Gastrocnemius medialis (tissue), 4 donors: ENCODE results near the gene PLPP1.

ENCODE experiments used
- POLR2A ChIP-seq, 2 donors: fragments of 450-650 bp; IDR thresholded peaks; one replicate each; pipeline ENCODE4 v1.6.1; 2017; ENCODE audit warnings: antibody characterized with exemption in 2 of 2, mild to moderate bottlenecking in 2 of 2, moderate library complexity in 2 of 2
- TF ChIP-seq, protein P1 (sequence below), 5 experiments: fragments of 450-650 bp in 3 of 5; fragments of 200-600 bp in 2 of 5; sonication (generic) in 2 of 5; IDR thresholded peaks in 4 of 5; conservative IDR thresholded peaks in 1 of 5; 1 replicate in 4 of 5; 2 replicates in 1 of 5; pipeline ENCODE4 v1.5.1; 2016 to 2019; ENCODE audit warnings: antibody characterized with exemption in 5 of 5, mild to moderate bottlenecking in 3 of 5, moderate library complexity in 3 of 5

GRCh38 chr5:55440188-55440646 is 94.5 kb downstream of the PLPP1 start:
- TF ChIP-seq, protein P1, sequence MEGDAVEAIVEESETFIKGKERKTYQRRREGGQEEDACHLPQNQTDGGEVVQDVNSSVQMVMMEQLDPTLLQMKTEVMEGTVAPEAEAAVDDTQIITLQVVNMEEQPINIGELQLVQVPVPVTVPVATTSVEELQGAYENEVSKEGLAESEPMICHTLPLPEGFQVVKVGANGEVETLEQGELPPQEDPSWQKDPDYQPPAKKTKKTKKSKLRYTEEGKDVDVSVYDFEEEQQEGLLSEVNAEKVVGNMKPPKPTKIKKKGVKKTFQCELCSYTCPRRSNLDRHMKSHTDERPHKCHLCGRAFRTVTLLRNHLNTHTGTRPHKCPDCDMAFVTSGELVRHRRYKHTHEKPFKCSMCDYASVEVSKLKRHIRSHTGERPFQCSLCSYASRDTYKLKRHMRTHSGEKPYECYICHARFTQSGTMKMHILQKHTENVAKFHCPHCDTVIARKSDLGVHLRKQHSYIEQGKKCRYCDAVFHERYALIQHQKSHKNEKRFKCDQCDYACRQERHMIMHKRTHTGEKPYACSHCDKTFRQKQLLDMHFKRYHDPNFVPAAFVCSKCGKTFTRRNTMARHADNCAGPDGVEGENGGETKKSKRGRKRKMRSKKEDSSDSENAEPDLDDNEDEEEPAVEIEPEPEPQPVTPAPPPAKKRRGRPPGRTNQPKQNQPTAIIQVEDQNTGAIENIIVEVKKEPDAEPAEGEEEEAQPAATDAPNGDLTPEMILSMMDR (IDR thresholded peaks at IDR 0.05 in 4 of 5, conservative IDR thresholded peaks at IDR 0.05 in 1 of 5): no peak
- no peak for TF ChIP-seq POLR2A (IDR thresholded peaks at IDR 0.05)
